ENCODE data around the gene GUK1. TPM values are rescaled to one million over a fixed set of nuclear protein-coding genes. Genes with fewer than 3 reads are reported as not detected.

The GUK1 gene
- total RNA-seq, 1 donor from 2014 or later: 312 TPM

- no peak for DNase-seq (ENCODE audit: extremely low read depth, low read depth, low spot score)
These were observed 16.6 kb upstream of the GUK1 start for GRCh38 chr1:228123505-228123904.

- no peak for DNase-seq (ENCODE audit: extremely low read depth, low read depth, low spot score)
These were observed 14.9 kb upstream of the GUK1 start for GRCh38 chr1:228125185-228125584.

- no peak for DNase-seq (ENCODE audit: extremely low read depth, low read depth, low spot score)
These were observed 8.3 kb upstream of the GUK1 start for GRCh38 chr1:228131766-228132165.

GRCh38 chr1:228134591-228134990, 5.5 kb upstream of the GUK1 start:
- DNase-seq (ENCODE audit: extremely low read depth, low read depth, low spot score): no peak

GRCh38 chr1:228136901-228137300, 3.2 kb upstream of the GUK1 start:
- no peak for DNase-seq (ENCODE audit: extremely low read depth, low read depth, low spot score)

GRCh38 chr1:228139406-228139930, 611 bp upstream of the GUK1 start:
- DNase-seq (ENCODE audit: extremely low read depth, low read depth, low spot score): no peak

GRCh38 chr1:228140724-228141225, 696 bp downstream of the GUK1 start:
- DNase-seq (ENCODE audit: extremely low read depth, low read depth, low spot score): no peak

GRCh38 chr1:228141226-228142044, 1.4 kb downstream of the GUK1 start:
- no peak for DNase-seq (ENCODE audit: extremely low read depth, low read depth, low spot score)

GRCh38 chr1:228142155-228142691, 2.1 kb downstream of the GUK1 start:
- DNase-seq (ENCODE audit: extremely low read depth, low read depth, low spot score): no peak

GRCh38 chr1:228142701-228143136, 2.6 kb downstream of the GUK1 start:
- no peak for DNase-seq (ENCODE audit: extremely low read depth, low read depth, low spot score)

GRCh38 chr1:228143480-228144192, 3.6 kb downstream of the GUK1 start:
- no peak for DNase-seq (ENCODE audit: extremely low read depth, low read depth, low spot score)

- no peak for DNase-seq (ENCODE audit: extremely low read depth, low read depth, low spot score)
These were observed 4.3 kb downstream of the GUK1 start for GRCh38 chr1:228144193-228144992.

GRCh38 chr1:228144993-228145343, 4.9 kb downstream of the GUK1 start:
- DNase-seq (ENCODE audit: extremely low read depth, low read depth, low spot score): no peak

- DNase-seq (ENCODE audit: extremely low read depth, low read depth, low spot score): no peak
These were observed 5.7 kb downstream of the GUK1 start for GRCh38 chr1:228145463-228146416.

- no peak for DNase-seq (ENCODE audit: extremely low read depth, low read depth, low spot score)
These were observed 6.5 kb downstream of the GUK1 start for GRCh38 chr1:228146417-228147150.

GRCh38 chr1:228147151-228147693, 7.1 kb downstream of the GUK1 start:
- no peak for DNase-seq (ENCODE audit: extremely low read depth, low read depth, low spot score)

GRCh38 chr1:228147768-228148167, 7.7 kb downstream of the GUK1 start:
- DNase-seq (ENCODE audit: extremely low read depth, low read depth, low spot score): no peak

- no peak for DNase-seq (ENCODE audit: extremely low read depth, low read depth, low spot score)
These were observed 8.2 kb downstream of the GUK1 start for GRCh38 chr1:228148196-228148861.

Data from glomerular endothelial cell (primary cell).